ENCODE measurements around the gene GM2A. TPM values are rescaled to one million over a fixed set of nuclear protein-coding genes. Genes with fewer than 3 reads are reported as not detected.
A peak's percentile ranks its signal among the peaks of the same experiment; 100 is the strongest.

Gene GM2A
- total RNA-seq, 4 donors from 2014 or later = 99.3 to 167 (median 126) TPM

DNA sequence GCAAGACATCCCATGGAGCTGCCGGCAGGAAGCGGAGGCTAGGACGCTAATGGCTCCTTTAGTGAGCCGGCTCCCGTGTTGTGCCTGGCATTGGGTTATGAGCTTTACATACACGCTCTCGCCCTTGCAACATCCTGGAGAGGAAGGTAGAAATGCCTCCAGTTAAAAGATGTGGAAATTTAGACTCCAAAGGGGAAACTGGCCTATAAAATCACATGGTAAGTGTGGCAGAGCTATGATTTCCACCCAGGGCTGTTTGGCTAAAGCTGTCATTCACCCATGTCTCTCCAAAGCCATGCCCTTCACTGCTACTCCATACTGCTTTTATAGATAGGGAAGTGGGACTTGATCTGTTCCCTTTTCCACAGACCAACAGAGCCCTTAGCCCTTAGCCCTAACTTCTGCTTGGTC lies 5.2 kb downstream of the GM2A start:
- H3K4me1 ChIP-seq = peaks cover 64% of the 10 kb centered on the region
- TF ChIP-seq POLR2A (IDR thresholded peaks at IDR 0.05) (no peak), POLR2AphosphoS5 (IDR thresholded peaks at IDR 0.05) (no peak), EP300 (IDR thresholded peaks at IDR 0.05) (no peak)
- TF ChIP-seq, protein P1, sequence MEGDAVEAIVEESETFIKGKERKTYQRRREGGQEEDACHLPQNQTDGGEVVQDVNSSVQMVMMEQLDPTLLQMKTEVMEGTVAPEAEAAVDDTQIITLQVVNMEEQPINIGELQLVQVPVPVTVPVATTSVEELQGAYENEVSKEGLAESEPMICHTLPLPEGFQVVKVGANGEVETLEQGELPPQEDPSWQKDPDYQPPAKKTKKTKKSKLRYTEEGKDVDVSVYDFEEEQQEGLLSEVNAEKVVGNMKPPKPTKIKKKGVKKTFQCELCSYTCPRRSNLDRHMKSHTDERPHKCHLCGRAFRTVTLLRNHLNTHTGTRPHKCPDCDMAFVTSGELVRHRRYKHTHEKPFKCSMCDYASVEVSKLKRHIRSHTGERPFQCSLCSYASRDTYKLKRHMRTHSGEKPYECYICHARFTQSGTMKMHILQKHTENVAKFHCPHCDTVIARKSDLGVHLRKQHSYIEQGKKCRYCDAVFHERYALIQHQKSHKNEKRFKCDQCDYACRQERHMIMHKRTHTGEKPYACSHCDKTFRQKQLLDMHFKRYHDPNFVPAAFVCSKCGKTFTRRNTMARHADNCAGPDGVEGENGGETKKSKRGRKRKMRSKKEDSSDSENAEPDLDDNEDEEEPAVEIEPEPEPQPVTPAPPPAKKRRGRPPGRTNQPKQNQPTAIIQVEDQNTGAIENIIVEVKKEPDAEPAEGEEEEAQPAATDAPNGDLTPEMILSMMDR (IDR thresholded peaks at IDR 0.05) = no peak
- WGBS = 86% methylated on average over 7 of the region's 7 CpGs
- H3K9me3 ChIP-seq = no peaks in the 10 kb centered on the region
- H3K36me3 ChIP-seq = peaks cover 10% of the 10 kb centered on the region
- peak in 1 of 2 donors; percentile 49 for DNase-seq (ENCODE audit: low spot score in 2 of 2)
- H3K4me3 ChIP-seq = no peak overlapping the region
- H3K27ac ChIP-seq = peak overlapping the region; percentile 34
- H3K27me3 ChIP-seq = no peaks in the 10 kb centered on the region

DNA sequence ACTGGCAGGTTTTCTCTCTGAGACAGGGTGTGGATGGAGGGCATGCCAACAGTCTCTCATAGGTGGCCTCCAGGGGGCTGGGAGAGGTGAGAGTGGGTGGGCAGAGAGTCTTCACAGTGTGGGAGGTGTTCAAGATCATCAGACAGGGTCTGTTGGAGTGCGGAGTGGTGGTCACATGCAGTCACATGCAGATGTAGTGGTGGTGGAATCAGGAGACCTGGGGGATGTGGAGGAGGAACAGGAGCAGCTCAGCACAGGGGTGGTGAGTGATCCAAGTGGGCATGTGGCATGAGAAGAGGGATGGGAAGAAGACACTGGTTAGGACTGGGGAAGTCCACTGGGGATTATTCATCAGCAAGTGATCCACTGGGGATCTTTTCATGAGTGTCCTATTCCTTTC lies 5.8 kb downstream of the GM2A start:
- Histone ChIP-seq H3K27ac (peak overlapping the region; percentile 34), H3K9me3 (no peaks in the 10 kb centered on the region), H3K4me3 (no peak overlapping the region), H3K4me1 (peaks cover 64% of the 10 kb centered on the region), H3K27me3 (no peaks in the 10 kb centered on the region), H3K36me3 (peaks cover 10% of the 10 kb centered on the region)
- peak in 1 of 2 donors; percentile 55 for DNase-seq (ENCODE audit: low spot score in 2 of 2)
- 0% methylated on average over 1 of the region's 1 CpG for WGBS
- TF ChIP-seq POLR2A (IDR thresholded peaks at IDR 0.05) (no peak), POLR2AphosphoS5 (IDR thresholded peaks at IDR 0.05) (no peak), EP300 (IDR thresholded peaks at IDR 0.05) (no peak)
- TF ChIP-seq, protein P1 (IDR thresholded peaks at IDR 0.05) = no peak

DNA sequence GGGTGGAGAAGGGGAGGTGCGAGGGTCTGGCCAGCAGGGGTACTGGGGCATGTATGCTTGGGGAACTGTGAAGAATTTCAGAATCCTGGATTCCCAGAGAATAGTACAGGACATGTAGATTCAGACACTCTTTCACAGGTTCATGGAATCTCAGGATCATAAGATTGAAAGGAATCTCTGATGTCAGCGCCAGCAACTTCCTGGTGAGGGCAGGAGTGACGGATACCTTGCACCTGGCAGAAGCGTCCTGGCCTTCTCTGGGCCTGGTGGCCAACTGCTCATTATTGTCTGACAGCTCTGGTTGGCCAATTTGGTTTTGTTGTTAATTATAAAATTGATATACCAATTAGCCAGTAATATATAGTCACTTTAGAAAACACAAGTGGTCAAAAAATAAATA lies 6.9 kb downstream of the GM2A start:
- Histone ChIP-seq H3K9me3 (no peaks in the 10 kb centered on the region), H3K4me1 (peaks cover 64% of the 10 kb centered on the region), H3K27me3 (no peaks in the 10 kb centered on the region), H3K27ac (no peak overlapping the region), H3K4me3 (no peak overlapping the region), H3K36me3 (peaks cover 10% of the 10 kb centered on the region)
- DNase-seq (ENCODE audit: low spot score in 2 of 2) = no peak
- TF ChIP-seq POLR2AphosphoS5 (IDR thresholded peaks at IDR 0.05) (no peak), POLR2A (IDR thresholded peaks at IDR 0.05) (no peak), EP300 (IDR thresholded peaks at IDR 0.05) (no peak)
- WGBS = 85% methylated on average over 4 of the region's 4 CpGs

DNA sequence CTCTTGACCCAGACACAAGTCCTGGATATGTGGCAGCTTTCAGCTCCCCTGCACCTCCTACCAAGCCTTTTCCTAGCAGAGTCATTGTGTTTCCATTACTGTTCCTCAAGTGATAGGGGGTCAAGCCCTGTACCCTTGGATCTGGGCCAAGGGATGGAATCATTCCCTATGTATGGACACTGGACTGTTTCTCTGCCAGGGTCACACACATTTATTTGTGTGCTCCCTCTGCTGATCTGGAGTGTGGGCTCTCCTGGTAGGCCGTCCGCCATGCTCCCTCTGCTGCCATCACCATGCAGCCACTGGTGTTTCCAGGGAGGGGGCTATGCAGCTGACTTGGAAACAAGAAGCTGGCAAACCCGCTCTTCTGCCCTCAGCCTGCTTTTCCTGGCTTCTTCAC lies 9.5 kb downstream of the GM2A start:
- Histone ChIP-seq H3K9me3 (no peaks in the 10 kb centered on the region), H3K4me3 (no peak overlapping the region), H3K4me1 (peaks cover 55% of the 10 kb centered on the region), H3K27me3 (no peaks in the 10 kb centered on the region), H3K36me3 (peaks cover 21% of the 10 kb centered on the region), H3K27ac (no peak overlapping the region)
- no peak for DNase-seq (ENCODE audit: low spot score in 2 of 2)
- TF ChIP-seq EP300 (IDR thresholded peaks at IDR 0.05) = no peak
- TF ChIP-seq POLR2AphosphoS5 (IDR thresholded peaks at IDR 0.05) = no peak
- TF ChIP-seq POLR2A (IDR thresholded peaks at IDR 0.05) = no peak
- 94% methylated on average over 3 of the region's 3 CpGs for WGBS

- peak overlapping the region; percentile 74 for H3K27ac ChIP-seq
- peaks cover 37% of the 10 kb centered on the region for H3K36me3 ChIP-seq
- no peaks in the 10 kb centered on the region for H3K27me3 ChIP-seq
- TF ChIP-seq POLR2AphosphoS5 (IDR thresholded peaks at IDR 0.05) (no peak), POLR2A (IDR thresholded peaks at IDR 0.05) (no peak)
- TF ChIP-seq, protein P1 (IDR thresholded peaks at IDR 0.05) = no peak
- H3K4me1 ChIP-seq = peaks cover 40% of the 10 kb centered on the region
- 25% methylated on average over 1 of the region's 1 CpG for WGBS
- H3K4me3 ChIP-seq = no peak overlapping the region
- H3K9me3 ChIP-seq = no peaks in the 10 kb centered on the region
- no peak for DNase-seq (ENCODE audit: low spot score in 2 of 2)
Observed at GRCh38 chr5:151264113-151264512, 11.1 kb downstream of the GM2A start.

DNA sequence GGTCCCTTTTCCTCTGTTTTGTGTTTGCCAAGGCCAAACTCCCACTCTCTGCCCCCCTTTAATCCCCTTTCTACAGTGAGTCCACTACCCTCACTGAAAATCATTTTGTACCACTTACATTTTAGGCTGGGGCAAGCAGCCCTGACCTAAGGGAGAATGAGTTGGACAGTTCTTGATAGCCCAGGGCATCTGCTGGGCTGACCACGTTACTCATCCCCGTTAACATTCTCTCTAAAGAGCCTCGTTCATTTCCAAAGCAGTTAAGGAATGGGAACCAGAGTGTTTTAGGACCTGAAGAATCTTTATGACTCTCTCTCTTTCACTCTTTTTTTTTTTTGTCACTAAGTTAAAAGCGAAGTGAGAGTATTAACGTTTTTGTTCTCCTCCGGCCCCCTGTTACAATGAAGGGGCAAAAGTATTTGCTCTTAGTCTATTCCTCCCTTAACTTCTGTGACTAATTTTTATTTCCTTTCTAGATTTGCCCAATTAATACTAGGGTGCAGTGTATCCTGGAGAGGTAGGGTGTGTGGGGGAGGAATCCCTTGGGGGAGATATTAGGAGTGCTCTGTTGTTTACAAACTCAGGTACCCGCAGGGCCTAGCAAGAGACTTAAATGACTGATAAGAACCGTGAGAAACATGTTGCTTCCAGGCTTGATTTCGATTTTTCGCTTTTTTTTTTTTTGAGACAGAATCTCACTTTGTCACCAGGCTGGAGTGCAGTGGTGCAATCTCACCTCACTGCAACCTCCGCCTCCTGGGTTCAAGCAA lies 14.7 kb downstream of the GM2A start:
- H3K27ac ChIP-seq = no peak overlapping the region
- TF ChIP-seq, protein P1 (IDR thresholded peaks at IDR 0.05) = no peak
- TF ChIP-seq EP300 (IDR thresholded peaks at IDR 0.05) = no peak
- TF ChIP-seq POLR2AphosphoS5 (IDR thresholded peaks at IDR 0.05) = no peak
- no peak for TF ChIP-seq POLR2A (IDR thresholded peaks at IDR 0.05)
- no peak overlapping the region for H3K4me3 ChIP-seq
- H3K9me3 ChIP-seq = no peaks in the 10 kb centered on the region
- WGBS = 86% methylated on average over 11 of the region's 11 CpGs
- H3K36me3 ChIP-seq = peaks cover 38% of the 10 kb centered on the region
- H3K27me3 ChIP-seq = no peaks in the 10 kb centered on the region
- DNase-seq (ENCODE audit: low spot score in 2 of 2) = no peak
- H3K4me1 ChIP-seq = peaks cover 27% of the 10 kb centered on the region
